Measurements from ENCODE around the gene MORN2. TPM values are rescaled to one million over a fixed set of nuclear protein-coding genes. Genes with fewer than 3 reads are reported as not detected.

Gene MORN2
- total and polyA plus RNA-seq, 12 donors = 11.5 to 31.3 (median 20.7) TPM

DNA sequence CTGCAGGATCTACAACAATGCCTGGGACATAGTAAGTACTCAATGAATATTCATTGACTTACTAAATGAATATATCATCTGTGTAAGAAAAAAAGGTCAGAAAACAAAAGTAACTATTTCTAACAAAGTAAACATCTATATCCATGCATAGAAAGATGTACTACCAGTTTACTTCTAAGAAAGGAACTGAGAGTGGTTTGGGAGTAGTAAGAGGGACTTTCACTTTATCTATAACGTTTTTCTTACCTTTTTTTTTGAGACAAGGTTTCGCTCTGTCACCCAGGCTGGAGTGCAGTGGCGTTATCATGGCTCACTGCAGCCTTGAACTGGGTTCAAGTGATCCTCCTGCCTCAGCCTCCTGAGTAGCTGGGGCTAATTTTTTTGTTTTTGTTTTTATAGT, 25.7 kb upstream of the MORN2 start:
- ATAC-seq (no peak), DNase-seq (no peak)
- no peaks in the 10 kb centered on the region for H3K9me3 ChIP-seq
- peaks cover 0 to 98% (median 17%) of the 10 kb centered on the region in 9 donors for H3K36me3 ChIP-seq
- H3K27me3 ChIP-seq = no peaks in the 10 kb centered on the region
- H3K27ac ChIP-seq = no peak overlapping the region
- intact Hi-C loops (cut with DNase I) = no loop called here
- WGBS, 2 donors = 83 to 90% methylated on average over 3 of the region's 3 CpGs
- no peaks in the 10 kb centered on the region for H3K4me1 ChIP-seq
- H3K4me3 ChIP-seq = no peak overlapping the region
- TF ChIP-seq, protein P1, sequence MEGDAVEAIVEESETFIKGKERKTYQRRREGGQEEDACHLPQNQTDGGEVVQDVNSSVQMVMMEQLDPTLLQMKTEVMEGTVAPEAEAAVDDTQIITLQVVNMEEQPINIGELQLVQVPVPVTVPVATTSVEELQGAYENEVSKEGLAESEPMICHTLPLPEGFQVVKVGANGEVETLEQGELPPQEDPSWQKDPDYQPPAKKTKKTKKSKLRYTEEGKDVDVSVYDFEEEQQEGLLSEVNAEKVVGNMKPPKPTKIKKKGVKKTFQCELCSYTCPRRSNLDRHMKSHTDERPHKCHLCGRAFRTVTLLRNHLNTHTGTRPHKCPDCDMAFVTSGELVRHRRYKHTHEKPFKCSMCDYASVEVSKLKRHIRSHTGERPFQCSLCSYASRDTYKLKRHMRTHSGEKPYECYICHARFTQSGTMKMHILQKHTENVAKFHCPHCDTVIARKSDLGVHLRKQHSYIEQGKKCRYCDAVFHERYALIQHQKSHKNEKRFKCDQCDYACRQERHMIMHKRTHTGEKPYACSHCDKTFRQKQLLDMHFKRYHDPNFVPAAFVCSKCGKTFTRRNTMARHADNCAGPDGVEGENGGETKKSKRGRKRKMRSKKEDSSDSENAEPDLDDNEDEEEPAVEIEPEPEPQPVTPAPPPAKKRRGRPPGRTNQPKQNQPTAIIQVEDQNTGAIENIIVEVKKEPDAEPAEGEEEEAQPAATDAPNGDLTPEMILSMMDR (IDR thresholded peaks at IDR 0.05) = no peak

DNA sequence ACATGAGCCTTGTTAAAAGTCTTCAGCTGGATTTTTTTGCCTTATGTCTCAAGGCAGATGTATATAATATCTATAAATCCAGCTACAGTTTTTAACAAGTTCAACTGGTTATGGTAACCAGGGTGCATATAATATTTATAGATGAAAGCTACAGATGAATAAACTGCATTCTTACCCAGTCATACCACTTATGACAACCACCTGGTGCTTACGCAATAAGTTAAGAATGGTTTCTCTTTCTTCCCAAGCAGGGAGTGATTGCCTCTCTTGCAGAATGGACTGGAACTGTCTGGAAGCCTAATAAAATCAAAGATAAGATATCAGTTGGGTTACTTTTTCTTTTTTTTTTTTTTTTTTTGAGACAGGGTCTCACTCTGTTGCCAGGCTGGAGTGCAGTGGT, 19.6 kb upstream of the MORN2 start:
- H3K4me1 ChIP-seq = no peaks in the 10 kb centered on the region
- 95 to 100% methylated on average over 1 of the region's 1 CpG for WGBS, 2 donors
- no peak overlapping the region for H3K4me3 ChIP-seq
- peaks cover 0 to 100% (median 66%) of the 10 kb centered on the region in 9 donors for H3K36me3 ChIP-seq
- no peak for DNase-seq
- intact Hi-C loops (cut with DNase I) = no loop called here
- no peak overlapping the region for H3K27ac ChIP-seq
- TF ChIP-seq, protein P1 (IDR thresholded peaks at IDR 0.05) = no peak
- H3K9me3 ChIP-seq = no peaks in the 10 kb centered on the region
- ATAC-seq = no peak
- H3K27me3 ChIP-seq = no peaks in the 10 kb centered on the region

DNA sequence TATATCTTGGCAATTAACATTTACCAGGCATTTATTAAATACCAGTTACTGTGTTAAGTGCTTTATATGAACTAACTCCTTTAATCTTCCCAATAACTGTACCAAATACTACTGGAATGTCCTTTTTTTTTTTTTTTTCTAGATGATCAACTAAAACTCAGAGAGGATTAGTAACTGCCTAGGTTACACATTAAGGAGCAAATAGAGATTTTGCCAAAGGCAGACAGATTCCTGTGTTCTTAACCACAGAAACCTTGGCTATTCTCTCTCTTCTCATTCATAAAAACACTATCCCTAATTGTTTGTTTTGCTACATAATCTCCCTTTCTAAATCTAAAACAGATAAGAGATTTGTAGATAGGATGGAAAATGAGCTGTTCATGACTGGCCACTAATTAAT, 13.3 kb upstream of the MORN2 start:
- intact Hi-C loops (cut with DNase I) = no loop called here
- Histone ChIP-seq H3K27ac (no peak overlapping the region), H3K27me3 (no peaks in the 10 kb centered on the region), H3K4me3 (no peak overlapping the region), H3K9me3 (no peaks in the 10 kb centered on the region), H3K36me3 (peaks cover 0 to 92% (median 40%) of the 10 kb centered on the region in 9 donors), H3K4me1 (no peaks in the 10 kb centered on the region)
- no peak for ATAC-seq
- TF ChIP-seq, protein P1 (IDR thresholded peaks at IDR 0.05) = no peak
- DNase-seq = no peak

DNA sequence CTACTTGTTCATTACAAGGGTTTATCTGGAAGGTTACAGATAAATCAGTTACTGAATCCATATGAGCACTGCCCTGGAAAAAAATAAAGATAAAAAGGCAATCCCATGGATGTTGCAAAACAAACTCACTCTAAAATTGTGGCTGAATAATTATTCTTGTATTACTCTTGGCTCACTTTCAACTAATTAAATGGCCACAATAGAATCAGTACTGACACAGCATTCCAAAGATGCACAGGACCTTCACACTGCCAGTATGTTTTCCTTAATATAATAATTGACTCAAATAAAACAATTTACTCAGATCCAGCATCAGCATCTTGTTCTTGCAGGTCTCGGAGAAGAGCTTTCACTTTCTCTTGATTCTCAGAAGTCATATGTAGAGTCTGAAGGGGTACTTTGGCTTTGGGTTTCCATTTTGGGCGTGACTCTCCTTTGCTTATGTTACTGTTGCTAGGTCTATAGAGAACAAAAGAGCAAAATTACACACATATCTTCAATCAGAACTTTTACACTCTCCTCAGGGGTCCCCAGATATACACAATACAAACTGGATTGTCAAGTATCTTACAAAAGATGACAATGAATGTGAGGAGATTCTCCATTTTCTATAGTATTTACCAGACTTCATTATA, 12.6 kb upstream of the MORN2 start:
- DNase-seq = no peak
- Histone ChIP-seq H3K4me3 (no peak overlapping the region), H3K4me1 (no peaks in the 10 kb centered on the region), H3K36me3 (peaks cover 0 to 91% (median 37%) of the 10 kb centered on the region in 9 donors), H3K9me3 (no peaks in the 10 kb centered on the region), H3K27me3 (no peaks in the 10 kb centered on the region), H3K27ac (no peak overlapping the region)
- intact Hi-C loops (cut with DNase I) = no loop called here
- WGBS, 2 donors = 95 to 96% methylated on average over 2 of the region's 2 CpGs
- TF ChIP-seq, protein P1 (IDR thresholded peaks at IDR 0.05) = no peak
- no peak for ATAC-seq

All from heart right ventricle (tissue), 16 donors.